22Rv1 (cell line): ENCODE data around the gene PRKCE.

ENCODE experiments used
- H3K27ac ChIP-seq: fragments of 450-650 bp; 2 replicates; pipeline ENCODE4 v1.5.1; 2017
- ZFX ChIP-seq: fragments of 450-650 bp; IDR thresholded peaks from 2 replicates; pipeline ENCODE4 v1.6.1; 2017; ENCODE audit warnings: antibody characterized with exemption, borderline replicate concordance
- TF ChIP-seq, protein P1 (sequence below): fragments of 450-650 bp; IDR thresholded peaks from 2 replicates; pipeline ENCODE4 v1.5.1; 2017; ENCODE audit warnings: mild to moderate bottlenecking

Gene PRKCE

DNA sequence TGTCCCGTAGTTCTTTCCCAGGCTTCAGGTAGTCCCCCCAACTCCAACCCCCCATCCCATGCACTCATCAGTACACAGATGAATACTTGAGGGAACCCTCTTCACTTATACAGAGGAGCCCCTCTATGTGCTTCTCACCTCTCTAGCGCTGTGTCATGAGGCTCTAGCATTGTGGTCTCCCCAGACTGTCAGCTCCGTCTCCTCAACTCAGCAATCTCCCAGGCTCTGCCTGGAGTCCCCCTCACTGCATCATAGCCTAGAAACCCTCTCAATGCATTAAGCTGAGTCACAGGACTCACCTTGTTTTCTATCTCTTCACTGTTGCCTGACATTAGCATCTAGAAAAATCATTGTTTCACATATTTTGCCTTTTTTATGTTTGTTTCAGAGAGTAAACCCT lies 20.2 kb upstream of the PRKCE start:
- TF ChIP-seq, protein P1, sequence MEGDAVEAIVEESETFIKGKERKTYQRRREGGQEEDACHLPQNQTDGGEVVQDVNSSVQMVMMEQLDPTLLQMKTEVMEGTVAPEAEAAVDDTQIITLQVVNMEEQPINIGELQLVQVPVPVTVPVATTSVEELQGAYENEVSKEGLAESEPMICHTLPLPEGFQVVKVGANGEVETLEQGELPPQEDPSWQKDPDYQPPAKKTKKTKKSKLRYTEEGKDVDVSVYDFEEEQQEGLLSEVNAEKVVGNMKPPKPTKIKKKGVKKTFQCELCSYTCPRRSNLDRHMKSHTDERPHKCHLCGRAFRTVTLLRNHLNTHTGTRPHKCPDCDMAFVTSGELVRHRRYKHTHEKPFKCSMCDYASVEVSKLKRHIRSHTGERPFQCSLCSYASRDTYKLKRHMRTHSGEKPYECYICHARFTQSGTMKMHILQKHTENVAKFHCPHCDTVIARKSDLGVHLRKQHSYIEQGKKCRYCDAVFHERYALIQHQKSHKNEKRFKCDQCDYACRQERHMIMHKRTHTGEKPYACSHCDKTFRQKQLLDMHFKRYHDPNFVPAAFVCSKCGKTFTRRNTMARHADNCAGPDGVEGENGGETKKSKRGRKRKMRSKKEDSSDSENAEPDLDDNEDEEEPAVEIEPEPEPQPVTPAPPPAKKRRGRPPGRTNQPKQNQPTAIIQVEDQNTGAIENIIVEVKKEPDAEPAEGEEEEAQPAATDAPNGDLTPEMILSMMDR, result no peak
- no peak for TF ChIP-seq ZFX
- H3K27ac ChIP-seq, result no peak overlapping the region

DNA sequence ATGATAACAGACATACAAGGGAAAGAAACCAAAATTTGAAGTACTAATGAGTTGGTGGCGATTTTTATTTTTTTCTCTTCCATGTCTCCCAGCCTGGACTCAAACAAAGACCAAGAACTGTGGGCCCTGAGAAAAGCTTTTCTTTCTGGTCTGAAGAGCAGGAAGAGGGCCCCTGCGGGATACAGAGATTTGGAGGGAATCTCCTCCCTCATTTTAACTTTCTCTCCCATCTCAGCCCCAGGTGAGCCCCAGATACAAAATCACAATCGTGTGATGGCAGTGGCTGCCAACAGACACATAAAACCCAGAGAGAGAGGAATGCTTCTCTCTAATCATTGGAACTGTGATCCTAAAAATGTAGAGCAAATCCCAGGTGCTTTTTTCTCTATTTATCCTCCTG lies 19.5 kb upstream of the PRKCE start:
- no peak overlapping the region for H3K27ac ChIP-seq
- TF ChIP-seq ZFX, result no peak
- TF ChIP-seq, protein P1, result no peak

DNA sequence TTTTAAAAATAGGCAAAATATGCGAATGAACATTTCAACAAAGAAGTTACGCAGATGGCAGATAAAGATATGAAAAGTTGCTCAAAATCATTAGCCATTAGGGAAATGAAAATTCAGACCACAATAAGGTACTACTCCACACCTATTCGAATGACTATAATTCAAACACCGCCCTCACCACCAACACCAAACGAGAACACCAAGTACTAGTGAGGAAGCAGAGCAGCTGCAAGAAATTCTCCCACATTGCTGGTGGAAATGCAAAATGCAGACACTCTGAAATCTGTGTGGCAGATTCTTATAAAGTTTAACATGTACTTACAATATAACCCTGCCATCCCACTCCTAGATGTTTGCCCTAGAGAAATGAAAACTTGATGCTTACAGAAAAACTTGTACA lies 17.3 kb upstream of the PRKCE start:
- no peak for TF ChIP-seq ZFX
- TF ChIP-seq, protein P1, result no peak
- no peak overlapping the region for H3K27ac ChIP-seq

DNA sequence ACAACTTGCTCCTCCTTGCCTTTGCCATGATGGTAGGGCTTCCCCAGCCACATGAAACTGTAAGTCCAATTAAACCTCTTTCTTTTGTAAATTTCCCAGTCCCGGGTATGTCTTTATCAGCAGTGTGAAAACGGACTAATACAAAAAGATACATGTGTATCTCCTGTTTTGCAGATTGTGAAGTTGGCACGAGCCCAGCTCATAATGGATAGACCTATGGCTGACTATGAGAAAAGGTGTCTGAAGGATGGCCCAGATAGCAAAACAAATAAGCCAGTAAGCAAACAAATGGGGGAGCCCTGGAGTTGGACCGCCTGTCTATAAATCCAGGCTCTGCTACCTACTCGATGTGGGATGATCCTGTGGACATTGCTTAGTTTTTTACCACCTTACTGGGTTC lies 15.5 kb upstream of the PRKCE start:
- TF ChIP-seq ZFX, result no peak
- TF ChIP-seq, protein P1, result no peak

DNA sequence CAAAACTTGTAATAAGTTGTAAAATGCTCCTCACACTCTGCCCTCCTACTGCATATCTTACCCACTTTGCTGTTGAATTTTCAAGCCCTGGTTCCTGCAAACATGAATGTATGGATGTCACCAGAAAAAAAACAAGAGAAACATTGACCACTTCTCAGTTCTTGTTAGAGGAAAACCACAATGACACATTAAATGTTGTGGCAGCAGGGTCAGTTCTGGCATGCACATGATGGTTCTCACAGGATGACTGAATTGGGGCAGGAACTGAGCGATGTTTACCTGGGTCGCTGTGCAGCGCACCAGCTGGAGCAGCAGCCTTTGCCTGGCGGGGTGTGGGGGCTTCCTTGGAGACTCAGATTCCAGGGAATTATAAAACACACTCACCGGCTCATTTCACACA lies 14.0 kb upstream of the PRKCE start:
- TF ChIP-seq, protein P1, result no peak
- TF ChIP-seq ZFX, result no peak
- no peak overlapping the region for H3K27ac ChIP-seq

More for the DNA sequence above, 15.5 kb upstream of the PRKCE start:
- no peak overlapping the region for H3K27ac ChIP-seq

DNA sequence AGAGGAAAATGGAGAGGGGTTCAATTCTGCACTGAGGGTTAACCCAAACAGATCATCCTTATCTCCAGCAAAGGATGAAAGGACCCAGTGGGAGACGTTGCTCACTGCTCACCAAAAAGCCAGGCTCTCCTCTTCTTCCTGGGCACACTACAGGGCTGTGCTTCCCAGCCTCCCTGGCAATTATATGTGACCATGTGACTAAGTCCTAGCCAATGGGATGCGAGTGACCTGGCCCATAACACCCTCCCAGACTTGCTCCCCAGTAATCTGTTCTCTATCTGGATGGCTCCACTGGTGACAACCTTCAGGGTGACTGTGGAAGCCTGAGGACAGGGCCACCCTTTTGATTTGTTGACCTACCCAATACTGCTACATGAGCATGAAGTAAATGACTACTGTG lies 10.9 kb upstream of the PRKCE start:
- no peak overlapping the region for H3K27ac ChIP-seq
- no peak for TF ChIP-seq ZFX
- TF ChIP-seq, protein P1, result no peak

DNA sequence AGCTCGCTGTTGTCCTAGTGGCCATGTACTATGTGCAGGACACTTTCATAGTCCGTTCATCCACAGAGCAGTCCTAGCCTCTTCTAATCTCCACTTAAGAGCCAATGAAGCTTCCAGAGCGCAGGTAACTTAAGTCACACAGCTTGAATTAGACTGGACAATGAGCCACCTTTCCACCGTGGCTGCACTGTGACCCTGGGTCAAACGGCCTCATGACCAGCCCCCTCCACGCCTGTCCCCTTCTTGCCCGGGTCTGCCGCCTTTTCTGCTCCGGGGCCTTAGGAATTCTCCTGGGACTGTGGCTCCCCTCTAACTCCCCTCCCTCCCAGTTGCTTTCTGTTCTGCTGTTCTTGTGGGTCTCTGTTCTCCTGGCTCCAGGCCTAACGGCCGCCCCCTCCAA lies 8.4 kb upstream of the PRKCE start:
- no peak overlapping the region for H3K27ac ChIP-seq

More for the DNA sequence above, 8.4 kb upstream of the PRKCE start:
- TF ChIP-seq, protein P1, result no peak
- no peak for TF ChIP-seq ZFX
